ENCODE results near the gene SIL1.

SIL1 gene

DNA sequence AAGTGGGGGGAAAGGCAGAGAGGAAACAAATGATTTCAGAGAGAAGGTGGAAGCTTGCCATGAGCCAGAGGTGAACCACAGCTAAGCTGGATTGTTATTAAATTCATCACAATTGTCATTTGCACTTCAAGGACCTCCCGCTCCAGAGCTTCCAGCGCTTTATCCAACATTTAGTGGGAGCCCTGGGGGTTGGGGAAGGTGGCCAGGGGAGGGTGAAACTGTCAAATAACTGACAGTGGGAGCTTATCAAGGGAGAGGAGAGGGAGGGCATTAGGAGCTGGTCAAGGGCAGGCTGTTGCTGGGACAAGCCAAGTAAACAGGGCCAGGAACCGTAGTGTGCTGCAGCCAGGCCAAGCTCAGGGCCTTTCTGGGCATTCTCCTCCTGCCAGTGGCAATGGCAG is 71.5 kb downstream of the SIL1 start:
- TF ChIP-seq, protein P1, sequence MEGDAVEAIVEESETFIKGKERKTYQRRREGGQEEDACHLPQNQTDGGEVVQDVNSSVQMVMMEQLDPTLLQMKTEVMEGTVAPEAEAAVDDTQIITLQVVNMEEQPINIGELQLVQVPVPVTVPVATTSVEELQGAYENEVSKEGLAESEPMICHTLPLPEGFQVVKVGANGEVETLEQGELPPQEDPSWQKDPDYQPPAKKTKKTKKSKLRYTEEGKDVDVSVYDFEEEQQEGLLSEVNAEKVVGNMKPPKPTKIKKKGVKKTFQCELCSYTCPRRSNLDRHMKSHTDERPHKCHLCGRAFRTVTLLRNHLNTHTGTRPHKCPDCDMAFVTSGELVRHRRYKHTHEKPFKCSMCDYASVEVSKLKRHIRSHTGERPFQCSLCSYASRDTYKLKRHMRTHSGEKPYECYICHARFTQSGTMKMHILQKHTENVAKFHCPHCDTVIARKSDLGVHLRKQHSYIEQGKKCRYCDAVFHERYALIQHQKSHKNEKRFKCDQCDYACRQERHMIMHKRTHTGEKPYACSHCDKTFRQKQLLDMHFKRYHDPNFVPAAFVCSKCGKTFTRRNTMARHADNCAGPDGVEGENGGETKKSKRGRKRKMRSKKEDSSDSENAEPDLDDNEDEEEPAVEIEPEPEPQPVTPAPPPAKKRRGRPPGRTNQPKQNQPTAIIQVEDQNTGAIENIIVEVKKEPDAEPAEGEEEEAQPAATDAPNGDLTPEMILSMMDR (IDR thresholded peaks at IDR 0.05; ENCODE audit: control extremely low read depth, extremely low read depth, low read depth, missing control alignments) = no peak
- POLR2A ChIA-PET = interaction anchor here (0.6 kb wide), 1 partner anchor 655 kb away, joined by 6 read pairs; no protein-coding TSS in a partner anchor
- DNase-seq (ENCODE audit: extremely low spot score) = no peak
- CTCF ChIA-PET = interaction anchor here (0.8 to 3.2 kb wide), 7 partner anchors 10 to 124 kb away, joined by 3 to 10 read pairs (median 4); no protein-coding TSS in a partner anchor

- no peak for DNase-seq (ENCODE audit: extremely low spot score)
- CTCF ChIA-PET = interaction anchor here (0.9 to 3.2 kb wide), 4 partner anchors 9 to 43 kb away, joined by 3 to 10 read pairs (median 4); no protein-coding TSS in a partner anchor
- POLR2A ChIA-PET = interaction anchor here (0.6 kb wide), 1 partner anchor 656 kb away, joined by 6 read pairs; no protein-coding TSS in a partner anchor
- TF ChIP-seq, protein P1 (IDR thresholded peaks at IDR 0.05; ENCODE audit: control extremely low read depth, extremely low read depth, low read depth, missing control alignments) = no peak
Measured at GRCh38 chr5:139125991-139126390, 72.2 kb downstream of the SIL1 start.

DNA sequence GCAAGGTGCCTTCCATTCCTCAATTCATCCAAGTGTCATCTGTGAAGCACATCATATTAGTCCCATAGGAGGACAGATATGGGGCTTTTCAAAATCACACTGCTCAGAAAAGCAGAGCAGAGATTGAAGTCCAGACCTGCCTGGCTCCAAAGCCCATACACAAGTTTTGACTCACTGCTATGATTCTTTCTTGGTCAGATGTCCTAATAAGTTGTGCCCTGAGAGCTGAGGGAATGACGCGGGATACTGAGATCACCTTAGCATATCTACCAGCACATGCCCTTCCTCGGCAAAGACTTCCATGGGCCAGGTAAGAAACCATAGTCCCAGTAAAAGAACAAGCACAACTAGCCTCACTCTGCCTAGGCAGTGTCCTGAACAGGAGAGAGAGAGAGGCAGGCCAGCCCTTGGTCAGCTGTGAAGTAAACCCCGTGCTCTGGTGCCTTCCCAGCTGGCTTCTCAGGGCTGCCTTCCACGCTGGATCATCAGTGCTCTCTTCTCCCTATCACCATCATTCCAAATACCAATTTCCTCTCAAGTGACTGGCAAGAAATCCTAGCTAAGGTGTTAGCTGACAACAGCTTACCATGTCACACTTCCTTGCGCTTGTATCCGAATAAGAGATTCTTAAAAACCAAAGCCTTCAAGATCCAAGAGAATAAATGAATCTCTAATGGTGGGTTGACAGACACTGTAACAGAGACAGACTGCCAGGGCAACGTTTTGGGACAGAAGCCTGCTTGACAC is 73.2 kb downstream of the SIL1 start:
- CTCF ChIA-PET = interaction anchor here (1.0 to 3.2 kb wide), 3 partner anchors 8 to 24 kb away, joined by 3 to 10 read pairs (median 4); no protein-coding TSS in a partner anchor
- TF ChIP-seq, protein P1 (IDR thresholded peaks at IDR 0.05; ENCODE audit: control extremely low read depth, extremely low read depth, low read depth, missing control alignments) = no peak
- DNase-seq (ENCODE audit: extremely low spot score) = no peak
- POLR2A ChIA-PET = no interaction called here

GRCh38 chr5:139121120-139121519 is 77.0 kb downstream of the SIL1 start:
- no peak for DNase-seq (ENCODE audit: extremely low spot score)
- POLR2A ChIA-PET = no interaction called here
- TF ChIP-seq, protein P1 (IDR thresholded peaks at IDR 0.05; ENCODE audit: control extremely low read depth, extremely low read depth, low read depth, missing control alignments) = no peak
- CTCF ChIA-PET = no interaction called here

DNA sequence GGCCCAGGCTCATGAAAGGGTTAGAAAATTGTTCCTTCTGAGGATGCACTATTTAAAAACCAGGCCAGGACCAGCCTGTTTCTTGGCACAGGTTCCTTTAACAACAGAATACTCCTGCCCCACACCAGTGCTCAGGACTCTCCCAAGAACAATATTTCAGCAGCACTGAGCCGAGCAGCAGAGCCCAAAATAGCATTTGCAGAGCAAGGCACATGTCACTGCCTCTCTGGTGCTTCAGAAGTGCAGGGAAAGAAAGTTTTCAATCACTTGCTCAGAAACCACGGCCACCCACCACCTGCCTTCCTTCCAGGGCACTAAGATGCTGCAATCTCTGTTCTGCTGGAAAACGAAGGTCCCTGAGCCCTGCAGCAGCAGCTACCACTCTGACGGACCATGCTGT is 77.6 kb downstream of the SIL1 start:
- ChIA-PET CTCF (interaction anchor here (1.3 kb wide), 1 partner anchor 10 kb away, joined by 5 read pairs; no protein-coding TSS in a partner anchor), POLR2A (no interaction called here)
- DNase-seq (ENCODE audit: extremely low spot score) = no peak
- TF ChIP-seq, protein P1 (IDR thresholded peaks at IDR 0.05; ENCODE audit: control extremely low read depth, extremely low read depth, low read depth, missing control alignments) = no peak

GRCh38 chr5:139118804-139119203 is 79.4 kb downstream of the SIL1 start:
- ChIA-PET CTCF (interaction anchor here (1.3 to 2.5 kb wide), 2 partner anchors 11 to 13 kb away, joined by 4 to 8 read pairs; no protein-coding TSS in a partner anchor), POLR2A (no interaction called here)
- no peak for DNase-seq (ENCODE audit: extremely low spot score)
- TF ChIP-seq, protein P1 (IDR thresholded peaks at IDR 0.05; ENCODE audit: control extremely low read depth, extremely low read depth, low read depth, missing control alignments) = no peak
